Activated T-helper 9 cell treated with anti-CD3 and anti-CD28 coated beads, Interleukin-2, amount 50 U/mL, for 16 hours (primary cell): Measurements from ENCODE around the gene PAGE4.

Experiments used
- DNase-seq: peaks from one replicate; pipeline ENCODE4 v3.0.0-alpha.2; 2020; ENCODE audit warnings: low read depth

PAGE4 gene

GRCh38 chrX:49876750-49877149, 47.6 kb downstream of the PAGE4 start:
- no peak for DNase-seq

DNA sequence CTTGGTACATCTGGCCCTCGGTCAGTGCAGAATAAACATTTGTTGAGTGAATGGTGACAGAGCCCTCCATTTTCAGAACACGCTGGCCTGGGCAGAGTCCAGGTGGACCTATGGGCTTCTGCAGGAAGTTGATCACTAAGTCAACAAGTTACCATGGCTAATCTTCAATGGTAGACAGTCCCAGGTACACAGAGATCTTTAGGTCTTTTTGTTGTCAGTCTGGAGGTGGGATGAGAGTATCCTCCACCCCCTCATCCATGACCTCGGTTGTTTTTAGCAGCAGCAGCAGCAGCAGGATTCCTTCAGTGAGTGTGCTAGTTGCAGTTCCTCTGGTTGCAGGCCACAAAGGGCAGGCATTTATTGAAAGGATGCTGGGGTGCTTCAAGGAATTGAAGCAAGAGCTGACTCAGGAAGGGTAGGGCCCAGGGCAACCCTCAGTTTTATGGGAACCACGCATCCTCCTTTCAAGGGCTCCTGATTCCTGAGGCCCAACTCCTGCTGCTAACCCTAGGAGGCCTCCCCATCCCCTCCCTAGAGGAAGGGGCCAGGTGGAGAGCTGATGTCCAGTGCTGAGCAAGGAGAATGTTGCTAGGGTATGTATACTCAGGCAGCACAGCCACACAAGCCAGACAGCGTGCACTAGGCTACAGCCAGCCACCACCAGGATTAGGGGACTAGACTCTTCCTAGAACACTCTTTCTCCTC, 48.4 kb downstream of the PAGE4 start:
- no peak for DNase-seq

DNA sequence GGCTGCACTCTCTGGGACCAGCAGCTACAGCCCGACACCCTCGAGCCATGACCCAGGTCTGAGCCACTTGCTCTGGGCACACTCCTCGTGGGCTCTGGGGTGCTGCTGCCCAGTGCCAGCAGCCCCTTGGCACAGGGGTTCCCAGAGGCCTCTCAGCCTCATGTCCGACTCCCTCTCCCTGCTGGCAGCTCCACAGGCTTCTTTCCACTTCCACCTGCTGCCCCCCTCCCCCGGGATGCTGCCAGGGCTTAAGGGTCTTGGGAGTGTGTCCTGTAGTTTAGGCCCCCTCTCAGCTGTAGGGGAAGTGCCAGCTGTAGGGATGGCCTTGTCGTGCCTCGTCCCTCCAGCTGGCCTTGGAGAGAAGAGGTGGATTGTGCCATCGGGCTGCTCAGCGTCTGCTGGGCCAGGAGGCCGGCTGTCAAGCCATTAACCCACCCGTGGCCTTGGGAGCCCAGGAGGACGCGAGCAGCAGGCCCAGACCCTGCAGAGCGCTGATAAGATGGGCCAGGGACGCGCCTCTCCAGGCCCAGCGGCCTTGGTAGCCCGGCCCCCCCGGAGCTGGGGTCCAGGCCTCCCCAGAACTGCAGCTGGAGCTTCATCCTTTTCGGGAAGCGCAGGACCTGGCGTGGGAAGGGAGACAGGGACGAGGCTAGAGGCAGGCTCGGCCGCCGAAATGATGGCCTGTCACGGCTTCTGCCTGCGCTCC, 49.2 kb downstream of the PAGE4 start:
- no peak for DNase-seq

- peak; percentile 61 for DNase-seq
These were observed 49.9 kb downstream of the PAGE4 start, which contains the start of gene USP27X for GRCh38 chrX:49878834-49879655. USP27X (plus strand) TSS chrX:49879484; CDS start chrX:49880308, 824 bp downstream.

DNA sequence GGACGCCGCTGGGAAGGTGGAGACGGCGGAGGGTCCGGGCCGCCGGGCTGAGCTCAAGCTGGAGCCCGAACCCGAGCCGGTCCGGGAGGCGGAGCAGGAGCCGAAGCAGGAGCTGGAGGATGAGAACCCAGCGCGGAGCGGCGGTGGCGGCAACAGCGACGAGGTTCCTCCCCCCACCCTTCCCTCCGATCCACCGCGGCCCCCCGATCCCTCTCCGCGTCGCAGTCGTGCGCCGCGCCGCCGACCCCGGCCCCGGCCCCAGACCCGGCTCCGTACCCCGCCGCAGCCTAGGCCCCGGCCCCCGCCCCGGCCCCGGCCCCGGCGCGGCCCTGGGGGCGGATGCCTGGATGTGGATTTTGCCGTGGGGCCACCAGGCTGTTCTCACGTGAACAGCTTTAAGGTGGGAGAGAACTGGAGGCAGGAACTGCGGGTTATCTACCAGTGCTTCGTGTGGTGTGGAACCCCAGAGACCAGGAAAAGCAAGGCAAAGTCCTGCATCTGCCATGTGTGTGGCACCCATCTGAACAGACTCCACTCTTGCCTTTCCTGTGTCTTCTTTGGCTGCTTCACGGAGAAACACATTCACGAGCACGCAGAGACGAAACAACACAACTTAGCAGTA, 50.7 kb downstream of the PAGE4 start:
- no peak for DNase-seq

DNA sequence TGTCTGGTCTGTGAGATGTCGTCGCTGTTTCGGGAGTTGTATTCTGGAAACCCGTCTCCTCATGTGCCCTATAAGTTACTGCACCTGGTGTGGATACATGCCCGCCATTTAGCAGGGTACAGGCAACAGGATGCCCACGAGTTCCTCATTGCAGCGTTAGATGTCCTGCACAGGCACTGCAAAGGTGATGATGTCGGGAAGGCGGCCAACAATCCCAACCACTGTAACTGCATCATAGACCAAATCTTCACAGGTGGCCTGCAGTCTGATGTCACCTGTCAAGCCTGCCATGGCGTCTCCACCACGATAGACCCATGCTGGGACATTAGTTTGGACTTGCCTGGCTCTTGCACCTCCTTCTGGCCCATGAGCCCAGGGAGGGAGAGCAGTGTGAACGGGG, 51.6 kb downstream of the PAGE4 start:
- DNase-seq, result no peak
